ENCODE data around the gene TASP1. TPM values are rescaled to one million over a fixed set of nuclear protein-coding genes. Genes with fewer than 3 reads are reported as not detected.

TASP1 gene
- total RNA-seq, 4 donors from 2014 or later = 7.7 to 20.0 (median 8.7) TPM

DNA sequence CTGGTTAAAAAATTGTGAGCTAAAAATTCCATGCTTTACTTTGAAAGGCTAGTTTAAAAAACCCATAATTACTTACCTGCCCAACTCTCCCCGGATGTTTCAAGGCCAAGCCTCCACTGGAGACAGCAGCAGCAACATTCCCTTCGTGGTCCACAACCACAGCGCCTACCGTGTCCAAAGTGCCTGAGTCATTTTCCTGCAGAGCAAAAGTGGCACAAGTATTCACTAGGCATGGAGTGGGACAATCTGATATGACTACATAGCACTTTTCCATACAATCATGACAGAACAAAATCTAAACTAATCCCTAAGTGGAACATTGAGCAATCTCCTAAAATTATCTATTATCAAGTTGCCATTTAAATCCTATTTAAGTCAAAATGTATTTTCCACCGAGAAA is 104.8 kb downstream of the TASP1 start:
- DNase-seq = no peak
- no peak for TF ChIP-seq POLR2A (IDR thresholded peaks at IDR 0.05)
- TF ChIP-seq, protein P1, sequence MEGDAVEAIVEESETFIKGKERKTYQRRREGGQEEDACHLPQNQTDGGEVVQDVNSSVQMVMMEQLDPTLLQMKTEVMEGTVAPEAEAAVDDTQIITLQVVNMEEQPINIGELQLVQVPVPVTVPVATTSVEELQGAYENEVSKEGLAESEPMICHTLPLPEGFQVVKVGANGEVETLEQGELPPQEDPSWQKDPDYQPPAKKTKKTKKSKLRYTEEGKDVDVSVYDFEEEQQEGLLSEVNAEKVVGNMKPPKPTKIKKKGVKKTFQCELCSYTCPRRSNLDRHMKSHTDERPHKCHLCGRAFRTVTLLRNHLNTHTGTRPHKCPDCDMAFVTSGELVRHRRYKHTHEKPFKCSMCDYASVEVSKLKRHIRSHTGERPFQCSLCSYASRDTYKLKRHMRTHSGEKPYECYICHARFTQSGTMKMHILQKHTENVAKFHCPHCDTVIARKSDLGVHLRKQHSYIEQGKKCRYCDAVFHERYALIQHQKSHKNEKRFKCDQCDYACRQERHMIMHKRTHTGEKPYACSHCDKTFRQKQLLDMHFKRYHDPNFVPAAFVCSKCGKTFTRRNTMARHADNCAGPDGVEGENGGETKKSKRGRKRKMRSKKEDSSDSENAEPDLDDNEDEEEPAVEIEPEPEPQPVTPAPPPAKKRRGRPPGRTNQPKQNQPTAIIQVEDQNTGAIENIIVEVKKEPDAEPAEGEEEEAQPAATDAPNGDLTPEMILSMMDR (IDR thresholded peaks at IDR 0.05) = no peak
- Histone ChIP-seq H3K9me3 (no peaks in the 10 kb centered on the region), H3K27ac (no peak overlapping the region), H3K4me1 (no peaks in the 10 kb centered on the region), H3K36me3 (peaks cover 0 to 21% (median 0%) of the 10 kb centered on the region in 3 donors), H3K27me3 (no peaks in the 10 kb centered on the region), H3K4me3 (no peak overlapping the region)
- intact Hi-C loops (cut with DNase I) = no loop called here
- WGBS, 2 donors = 88 to 92% methylated on average over 5 of the region's 5 CpGs

DNA sequence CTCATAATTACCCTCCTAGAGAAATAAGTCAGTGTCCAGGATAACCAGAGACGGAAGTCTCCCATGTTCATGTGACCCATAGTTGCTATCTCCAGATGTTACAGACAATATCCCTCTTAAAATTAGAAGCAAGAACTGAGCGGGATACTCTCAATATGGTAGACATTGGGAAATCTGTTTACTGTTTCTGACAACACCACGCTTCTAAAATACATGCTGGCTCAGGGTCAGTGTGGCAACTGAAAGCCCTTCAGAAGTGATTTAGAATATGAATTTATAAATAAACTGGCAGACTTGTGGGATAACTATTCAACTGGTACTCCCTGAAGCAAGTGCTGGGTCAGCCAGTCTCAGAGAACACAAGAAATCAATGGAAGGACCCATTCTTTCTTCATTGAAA is 108.6 kb downstream of the TASP1 start:
- DNase-seq = no peak
- TF ChIP-seq POLR2A (IDR thresholded peaks at IDR 0.05) = no peak
- TF ChIP-seq, protein P1 (IDR thresholded peaks at IDR 0.05) = no peak
- Histone ChIP-seq H3K4me1 (no peaks in the 10 kb centered on the region), H3K27ac (no peak overlapping the region), H3K36me3 (peaks cover 0 to 50% (median 0%) of the 10 kb centered on the region in 3 donors), H3K9me3 (no peaks in the 10 kb centered on the region), H3K27me3 (no peaks in the 10 kb centered on the region), H3K4me3 (no peak overlapping the region)
- intact Hi-C loops (cut with DNase I) = no loop called here
- WGBS, 2 donors = 95% methylated on average over 3 of the region's 3 CpGs

DNA sequence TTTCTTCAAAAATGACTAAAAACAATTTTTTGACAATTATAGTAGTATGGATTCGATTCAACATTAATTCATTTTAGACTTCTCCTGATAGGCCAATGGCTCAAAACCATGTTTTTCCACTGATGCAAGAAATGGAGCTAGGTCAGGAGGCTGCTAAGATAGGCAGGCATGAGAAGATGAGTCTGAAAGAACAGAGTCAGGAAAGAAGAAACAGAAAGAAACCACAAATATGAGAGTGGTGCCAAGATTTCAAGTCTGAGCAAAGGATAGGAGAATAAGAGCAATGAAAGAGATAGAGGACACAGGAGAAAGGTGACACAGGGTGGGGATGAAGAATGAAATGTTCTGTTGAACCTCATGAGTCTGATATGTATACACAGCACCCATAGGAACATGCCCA is 112.2 kb downstream of the TASP1 start:
- 85 to 86% methylated on average over 1 of the region's 1 CpG for WGBS, 2 donors

DNA sequence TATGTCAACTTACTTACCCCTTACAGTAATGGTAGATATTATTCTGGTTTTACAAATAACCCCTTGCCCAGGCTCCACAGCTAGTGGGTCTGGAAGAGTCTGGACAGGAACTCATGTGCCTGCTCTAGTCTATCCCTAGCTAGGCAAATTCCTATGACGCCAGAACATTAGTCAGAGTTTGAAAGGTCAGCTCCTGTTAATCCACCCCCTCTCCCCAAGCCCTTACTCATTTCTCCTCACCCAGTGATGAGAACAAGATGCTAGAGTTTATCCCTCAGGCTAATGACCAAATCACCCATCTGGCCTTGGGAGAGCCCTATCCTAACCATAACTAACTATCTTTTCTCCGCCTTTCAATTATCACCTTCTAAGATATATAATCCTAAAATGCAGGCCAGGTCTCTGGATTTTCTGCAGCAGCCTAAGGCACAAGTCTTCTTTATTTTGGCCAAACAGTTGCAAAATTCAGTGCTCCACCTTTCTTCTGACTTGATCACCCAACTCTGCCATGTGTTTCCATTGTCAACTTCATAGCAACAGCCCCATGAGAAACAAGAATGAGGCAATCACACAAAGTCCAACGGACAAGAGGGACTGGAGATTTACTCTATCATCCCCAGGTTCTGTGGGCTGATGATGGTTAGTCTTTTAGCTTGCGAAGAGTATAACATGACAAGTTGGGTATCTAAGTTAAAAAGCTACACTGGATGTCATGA is 113.3 kb downstream of the TASP1 start:
- WGBS, 2 donors = 75 to 80% methylated on average over 4 of the region's 4 CpGs
- intact Hi-C loops (cut with DNase I) = no loop called here
- TF ChIP-seq, protein P1 (IDR thresholded peaks at IDR 0.05) = no peak
- no peak for TF ChIP-seq POLR2A (IDR thresholded peaks at IDR 0.05)
- H3K36me3 ChIP-seq = peaks cover 0 to 63% (median 0%) of the 10 kb centered on the region in 3 donors
- H3K4me3 ChIP-seq = no peak overlapping the region
- no peaks in the 10 kb centered on the region for H3K27me3 ChIP-seq
- H3K4me1 ChIP-seq = no peaks in the 10 kb centered on the region
- H3K9me3 ChIP-seq = no peaks in the 10 kb centered on the region
- DNase-seq = no peak
- H3K27ac ChIP-seq = no peak overlapping the region

More for the DNA sequence above, 112.2 kb downstream of the TASP1 start:
- H3K27ac ChIP-seq = no peak overlapping the region
- no peak for DNase-seq
- H3K4me3 ChIP-seq = no peak overlapping the region
- H3K4me1 ChIP-seq = no peaks in the 10 kb centered on the region
- TF ChIP-seq, protein P1 (IDR thresholded peaks at IDR 0.05) = no peak
- TF ChIP-seq POLR2A (IDR thresholded peaks at IDR 0.05) = no peak
- H3K36me3 ChIP-seq = peaks cover 0 to 63% (median 0%) of the 10 kb centered on the region in 3 donors
- H3K9me3 ChIP-seq = no peaks in the 10 kb centered on the region
- intact Hi-C loops (cut with DNase I) = no loop called here
- H3K27me3 ChIP-seq = no peaks in the 10 kb centered on the region

DNA sequence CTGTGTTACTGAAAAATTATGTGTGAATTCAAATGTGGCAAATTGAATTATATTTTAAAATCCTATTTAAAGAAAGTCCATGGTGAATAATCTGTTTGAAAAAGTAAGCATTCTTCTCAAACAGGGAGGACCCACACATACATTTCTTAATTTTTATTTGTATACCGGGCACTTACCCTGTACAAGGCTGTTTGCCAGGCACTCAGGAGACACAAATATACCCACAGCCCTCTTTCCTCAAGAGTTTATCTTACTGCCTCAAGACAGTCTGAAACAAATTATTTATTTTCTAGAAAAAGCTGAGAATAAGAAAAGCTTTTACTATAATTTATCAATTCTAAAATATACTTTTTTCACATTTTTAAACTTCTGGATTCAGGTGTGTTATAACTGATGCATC is 114.4 kb downstream of the TASP1 start:
- no peaks in the 10 kb centered on the region for H3K4me1 ChIP-seq
- H3K9me3 ChIP-seq = no peaks in the 10 kb centered on the region
- no peak overlapping the region for H3K27ac ChIP-seq
- peaks cover 0 to 63% (median 0%) of the 10 kb centered on the region in 3 donors for H3K36me3 ChIP-seq
- no peak overlapping the region for H3K4me3 ChIP-seq
- H3K27me3 ChIP-seq = no peaks in the 10 kb centered on the region
- intact Hi-C loops (cut with DNase I) = no loop called here
- TF ChIP-seq, protein P1 (IDR thresholded peaks at IDR 0.05) = no peak
- TF ChIP-seq POLR2A (IDR thresholded peaks at IDR 0.05) = no peak
- no peak for DNase-seq
- WGBS, 2 donors = 79 to 83% methylated on average over 1 of the region's 1 CpG
